Measurements from ENCODE around the gene PRMT6. TPM values are rescaled to one million over a fixed set of nuclear protein-coding genes. Genes with fewer than 3 reads are reported as not detected.

Gene PRMT6
- total and polyA plus RNA-seq, 10 of the 15 experiments (the other 5 are each of a cell fraction or from before 2014, with no cell fraction given): 6.0 to 38.6 (median 26.3) TPM

GRCh38 chr1:107056426-107057196 is at the start of gene PRMT6 (continued):
- TF ChIP-seq, protein P1, sequence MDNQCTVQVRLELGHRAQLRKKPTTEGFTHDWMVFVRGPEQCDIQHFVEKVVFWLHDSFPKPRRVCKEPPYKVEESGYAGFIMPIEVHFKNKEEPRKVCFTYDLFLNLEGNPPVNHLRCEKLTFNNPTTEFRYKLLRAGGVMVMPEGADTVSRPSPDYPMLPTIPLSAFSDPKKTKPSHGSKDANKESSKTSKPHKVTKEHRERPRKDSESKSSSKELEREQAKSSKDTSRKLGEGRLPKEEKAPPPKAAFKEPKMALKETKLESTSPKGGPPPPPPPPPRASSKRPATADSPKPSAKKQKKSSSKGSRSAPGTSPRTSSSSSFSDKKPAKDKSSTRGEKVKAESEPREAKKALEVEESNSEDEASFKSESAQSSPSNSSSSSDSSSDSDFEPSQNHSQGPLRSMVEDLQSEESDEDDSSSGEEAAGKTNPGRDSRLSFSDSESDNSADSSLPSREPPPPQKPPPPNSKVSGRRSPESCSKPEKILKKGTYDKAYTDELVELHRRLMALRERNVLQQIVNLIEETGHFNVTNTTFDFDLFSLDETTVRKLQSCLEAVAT (IDR thresholded peaks at IDR 0.05): no peak; the same call in none of the 2 replicates
- TF ChIP-seq SP1 (IDR thresholded peaks at IDR 0.05; ENCODE audit: low read depth, low read length) (no peak), MYB (IDR thresholded peaks at IDR 0.05; ENCODE audit: borderline replicate concordance, low read depth, low read length) (no peak), NFIC (IDR thresholded peaks at IDR 0.05; ENCODE audit: low read depth, low read length) (no peak), ESRRA (IDR thresholded peaks at IDR 0.05; ENCODE audit: low read length) (no peak)
- TF ChIP-seq, protein P2, sequence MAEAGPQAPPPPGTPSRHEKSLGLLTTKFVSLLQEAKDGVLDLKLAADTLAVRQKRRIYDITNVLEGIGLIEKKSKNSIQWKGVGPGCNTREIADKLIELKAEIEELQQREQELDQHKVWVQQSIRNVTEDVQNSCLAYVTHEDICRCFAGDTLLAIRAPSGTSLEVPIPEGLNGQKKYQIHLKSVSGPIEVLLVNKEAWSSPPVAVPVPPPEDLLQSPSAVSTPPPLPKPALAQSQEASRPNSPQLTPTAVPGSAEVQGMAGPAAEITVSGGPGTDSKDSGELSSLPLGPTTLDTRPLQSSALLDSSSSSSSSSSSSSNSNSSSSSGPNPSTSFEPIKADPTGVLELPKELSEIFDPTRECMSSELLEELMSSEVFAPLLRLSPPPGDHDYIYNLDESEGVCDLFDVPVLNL (IDR thresholded peaks at IDR 0.05; ENCODE audit: low read depth, low read length): no peak

DNA sequence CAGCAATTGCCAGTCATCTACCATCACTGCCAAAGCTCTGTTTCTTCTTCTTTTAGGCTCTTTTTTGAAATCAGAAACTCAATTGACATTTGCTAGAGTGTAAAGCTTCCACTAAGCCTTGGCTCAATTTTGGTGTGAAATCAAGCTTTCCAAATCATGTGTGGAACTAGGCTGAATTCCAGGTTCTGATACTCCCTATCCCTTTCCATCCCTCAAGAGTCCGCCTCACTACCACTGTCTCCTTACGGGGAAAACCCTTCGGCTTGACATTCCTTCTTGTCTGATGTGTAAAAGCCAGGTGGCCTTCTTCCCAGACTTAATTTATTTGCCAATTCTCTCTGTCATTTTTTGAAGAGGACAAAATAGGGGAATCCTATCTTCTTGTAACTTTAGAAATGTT is 47.2 kb upstream of the PRMT6 start:
- RAD21 ChIA-PET (ENCODE audit: unreplicated experiment): interaction anchor here (2.5 to 3.6 kb wide), 4 partner anchors 9 to 122 kb away, joined by 7 to 16 read pairs (median 10); partner anchors contain the start of gene PRMT6
- Histone ChIP-seq H3K27me3 (replicated peaks in 1 of 2; ENCODE audit: control insufficient read depth in 2 of 2, insufficient read depth in 2 of 2, low read length in 1 of 2) (no peaks in the 10 kb centered on the region), H4K20me1 (ENCODE audit: control insufficient read depth, insufficient read depth) (no peaks in the 10 kb centered on the region), H3K9ac (ENCODE audit: control insufficient read depth, insufficient read depth, low read length) (no peak overlapping the region), H3K79me2 (ENCODE audit: control insufficient read depth, insufficient read depth, low read length) (no peaks in the 10 kb centered on the region), H2AFZ (ENCODE audit: control insufficient read depth, low read depth, low read length) (no peak overlapping the region), H3K27ac (ENCODE audit: control insufficient read depth, insufficient read depth) (no peak overlapping the region), H3K4me1 (ENCODE audit: control insufficient read depth, insufficient read depth, low read length) (no peaks in the 10 kb centered on the region), H3K4me3 (no peak overlapping the region), H3K9me3 (replicated peaks; ENCODE audit: control insufficient read depth, insufficient read depth, low read length) (no peaks in the 10 kb centered on the region), H3K36me3 (ENCODE audit: control insufficient read depth in 2 of 2, insufficient read depth in 2 of 2, low read length in 1 of 2) (no peaks in the 10 kb centered on the region), H3K4me2 (ENCODE audit: control insufficient read depth, insufficient read depth) (no peak overlapping the region)
- POLR2A ChIA-PET: no interaction called here
- intact Hi-C loops (cut with micrococcal nuclease; ENCODE audit: unreplicated experiment): no loop called here
- SMC1A ChIA-PET (ENCODE audit: uncharacterized antibody, unreplicated experiment): interaction anchor here (1.1 to 2.1 kb wide), 5 partner anchors 8 to 50 kb away, joined by 4 to 6 read pairs (median 4); no protein-coding TSS in a partner anchor
- ATAC-seq: no peak
- BruUV-seq (replicated peaks): no TSS peak
- in situ Hi-C loops (cut with MboI): no loop called here
- CTCF ChIA-PET: interaction anchor here (1.1 to 1.6 kb wide), 3 partner anchors 8 to 48 kb away, joined by 3 to 5 read pairs (median 4); partner anchors contain the start of gene PRMT6
- no peak for FAIRE-seq
- WGBS (ENCODE audit: insufficient coverage, insufficient replicate concordance, low lambda C conversion rate, missing lambda C conversion rate): 96% methylated on average over 3 of the region's 3 CpGs
- no peak for DNase-seq (ENCODE audit: low read depth, low spot score)
- TF ChIP-seq DPF2 (IDR thresholded peaks at IDR 0.05) (no peak), KLF5 (IDR thresholded peaks at IDR 0.05; ENCODE audit: partially characterized antibody) (no peak), MTA3 (IDR thresholded peaks at IDR 0.05; ENCODE audit: borderline replicate concordance, low read length) (no peak), TCF7 (IDR thresholded peaks at IDR 0.05; ENCODE audit: borderline replicate concordance) (no peak), POU2F2 (IDR thresholded peaks at IDR 0.05; ENCODE audit: borderline replicate concordance, low read depth, low read length) (no peak), SMC3 (IDR thresholded peaks at IDR 0.05; ENCODE audit: borderline replicate concordance, low read length) (no peak), RCOR1 (conservative IDR thresholded peaks at IDR 0.05; ENCODE audit: low read depth, low read length) (no peak), NR2C1 (IDR thresholded peaks at IDR 0.05) (no peak), POLR2A (IDR thresholded peaks at IDR 0.05; ENCODE audit: low read depth, low read length) (no peak), PML (IDR thresholded peaks at IDR 0.05; ENCODE audit: low read length) (no peak)
- TF ChIP-seq, protein P3, sequence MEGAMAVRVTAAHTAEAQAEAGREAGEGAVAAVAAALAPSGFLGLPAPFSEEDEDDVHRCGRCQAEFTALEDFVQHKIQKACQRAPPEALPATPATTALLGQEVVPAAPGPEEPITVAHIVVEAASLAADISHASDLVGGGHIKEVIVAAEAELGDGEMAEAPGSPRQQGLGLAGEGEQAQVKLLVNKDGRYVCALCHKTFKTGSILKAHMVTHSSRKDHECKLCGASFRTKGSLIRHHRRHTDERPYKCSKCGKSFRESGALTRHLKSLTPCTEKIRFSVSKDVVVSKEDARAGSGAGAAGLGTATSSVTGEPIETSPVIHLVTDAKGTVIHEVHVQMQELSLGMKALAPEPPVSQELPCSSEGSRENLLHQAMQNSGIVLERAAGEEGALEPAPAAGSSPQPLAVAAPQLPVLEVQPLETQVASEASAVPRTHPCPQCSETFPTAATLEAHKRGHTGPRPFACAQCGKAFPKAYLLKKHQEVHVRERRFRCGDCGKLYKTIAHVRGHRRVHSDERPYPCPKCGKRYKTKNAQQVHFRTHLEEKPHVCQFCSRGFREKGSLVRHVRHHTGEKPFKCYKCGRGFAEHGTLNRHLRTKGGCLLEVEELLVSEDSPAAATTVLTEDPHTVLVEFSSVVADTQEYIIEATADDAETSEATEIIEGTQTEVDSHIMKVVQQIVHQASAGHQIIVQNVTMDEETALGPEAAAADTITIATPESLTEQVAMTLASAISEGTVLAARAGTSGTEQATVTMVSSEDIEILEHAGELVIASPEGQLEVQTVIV (IDR thresholded peaks at IDR 0.05; ENCODE audit: borderline replicate concordance, partially characterized antibody): no peak

All from GM12878 (cell line).